RKO (cell line): ENCODE data around the gene TIMM17A.

Experiments used
- DNase-seq: peaks from one replicate; pipeline ENCODE4 v3.0.0-alpha.2; 2016; ENCODE audit warnings: low spot score

The TIMM17A gene

GRCh38 chr1:201955009-201955728 lies at the start of gene TIMM17A:
TIMM17A (plus strand) TSS chr1:201955503; CDS start chr1:201955527, 24 bp downstream.
- peak; percentile 98 for DNase-seq

- DNase-seq: no peak
Measured at GRCh38 chr1:201906336-201906735, 49.0 kb upstream of the TIMM17A start.

GRCh38 chr1:201907621-201908020 lies 47.7 kb upstream of the TIMM17A start:
- no peak for DNase-seq

GRCh38 chr1:201911826-201912571 lies 43.3 kb upstream of the TIMM17A start:
- DNase-seq: no peak

- DNase-seq: no peak
Measured at GRCh38 chr1:201912832-201913231, 42.5 kb upstream of the TIMM17A start.

- no peak for DNase-seq
Measured at GRCh38 chr1:201914456-201915235, 40.7 kb upstream of the TIMM17A start.

GRCh38 chr1:201916649-201917249 lies 38.6 kb upstream of the TIMM17A start:
- DNase-seq: peak; percentile 35

GRCh38 chr1:201917362-201918033 lies 37.8 kb upstream of the TIMM17A start:
- DNase-seq: peak; percentile 49

GRCh38 chr1:201918343-201918742 lies 37.0 kb upstream of the TIMM17A start:
- DNase-seq: no peak

GRCh38 chr1:201921952-201922558 lies 33.2 kb upstream of the TIMM17A start:
- DNase-seq: no peak

GRCh38 chr1:201925301-201925567 lies 30.1 kb upstream of the TIMM17A start:
- no peak for DNase-seq

- no peak for DNase-seq
Measured at GRCh38 chr1:201925981-201926645, 29.2 kb upstream of the TIMM17A start.

GRCh38 chr1:201928266-201928665 lies 27.0 kb upstream of the TIMM17A start:
- no peak for DNase-seq

- no peak for DNase-seq
Measured at GRCh38 chr1:201930137-201930536, 25.2 kb upstream of the TIMM17A start.

- DNase-seq: no peak
Measured at GRCh38 chr1:201930803-201931202, 24.5 kb upstream of the TIMM17A start.

- no peak for DNase-seq
Measured at GRCh38 chr1:201933840-201934430, 21.4 kb upstream of the TIMM17A start.

- DNase-seq: peak; percentile 33
Measured at GRCh38 chr1:201937624-201938213, 17.6 kb upstream of the TIMM17A start.

GRCh38 chr1:201938440-201939035 lies 16.8 kb upstream of the TIMM17A start:
- no peak for DNase-seq

- no peak for DNase-seq
Measured at GRCh38 chr1:201939148-201939547, 16.2 kb upstream of the TIMM17A start.

GRCh38 chr1:201939574-201939973 lies 15.7 kb upstream of the TIMM17A start:
- no peak for DNase-seq
